Fibroblast of the aortic adventitia (primary cell): ENCODE results near the gene KHNYN. TPM values are rescaled to one million over a fixed set of nuclear protein-coding genes. Genes with fewer than 3 reads are reported as not detected.

ENCODE experiments used
- DNase-seq: peaks from one replicate; pipeline ENCODE4 v3.0.0-alpha.2; 2010; ENCODE audit warnings: low read depth
- H3K4me3 ChIP-seq: 2 replicates; pipeline ENCODE4 v1.5.1; 2011; ENCODE audit warnings: low read depth, mild to moderate bottlenecking, control low read depth, low read length, moderate library complexity
- total RNA-seq: library from RNA; depleted of rRNA; stranded (reverse); fragments of >200 nt; gene quantifications from 2 replicates; pipeline ENCODE4 v1.2.3, GENCODE V29; 2012; ENCODE audit warnings: low replicate concordance
- TF ChIP-seq, protein P1 (sequence below): IDR thresholded peaks from 2 replicates; pipeline ENCODE4 v1.5.1; 2011; ENCODE audit warnings: mild to moderate bottlenecking, low read length, control low read depth, inconsistent platforms; ENCODE audit not compliant: insufficient read depth

Gene KHNYN
- total RNA-seq, 1 donor, result 39.8 TPM

DNA sequence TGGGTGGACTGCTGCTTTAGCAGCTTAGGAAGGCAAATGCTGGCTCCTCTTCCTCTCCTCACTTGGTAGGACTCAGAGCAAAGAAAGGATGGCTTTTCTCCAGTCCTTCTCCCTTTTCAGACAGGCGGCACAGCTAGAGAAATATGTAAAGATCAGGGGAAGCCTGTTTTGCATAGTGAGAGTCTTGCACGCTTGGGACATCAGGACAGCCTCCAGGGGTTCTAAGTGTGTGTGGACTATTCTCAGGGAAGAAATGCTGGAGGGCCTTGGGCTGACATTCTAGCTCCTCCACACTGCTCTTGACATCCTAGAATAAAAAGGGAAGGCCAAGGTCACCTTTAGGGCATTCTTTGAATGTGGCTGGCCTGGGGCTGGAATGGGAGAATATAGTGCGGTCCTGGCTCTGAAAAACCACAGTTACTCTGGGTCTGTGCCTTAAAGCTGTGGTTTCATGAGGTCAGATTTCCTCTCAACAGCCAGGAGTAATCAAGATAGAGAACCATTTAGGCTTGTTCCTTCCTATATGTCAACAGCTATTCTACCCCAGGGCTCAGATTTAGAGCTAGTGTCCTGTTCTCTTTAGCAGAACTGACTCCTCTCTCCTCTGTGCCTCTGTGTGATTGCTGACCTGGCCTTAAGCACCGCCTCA, 54.0 kb downstream of the KHNYN start:
- TF ChIP-seq, protein P1, sequence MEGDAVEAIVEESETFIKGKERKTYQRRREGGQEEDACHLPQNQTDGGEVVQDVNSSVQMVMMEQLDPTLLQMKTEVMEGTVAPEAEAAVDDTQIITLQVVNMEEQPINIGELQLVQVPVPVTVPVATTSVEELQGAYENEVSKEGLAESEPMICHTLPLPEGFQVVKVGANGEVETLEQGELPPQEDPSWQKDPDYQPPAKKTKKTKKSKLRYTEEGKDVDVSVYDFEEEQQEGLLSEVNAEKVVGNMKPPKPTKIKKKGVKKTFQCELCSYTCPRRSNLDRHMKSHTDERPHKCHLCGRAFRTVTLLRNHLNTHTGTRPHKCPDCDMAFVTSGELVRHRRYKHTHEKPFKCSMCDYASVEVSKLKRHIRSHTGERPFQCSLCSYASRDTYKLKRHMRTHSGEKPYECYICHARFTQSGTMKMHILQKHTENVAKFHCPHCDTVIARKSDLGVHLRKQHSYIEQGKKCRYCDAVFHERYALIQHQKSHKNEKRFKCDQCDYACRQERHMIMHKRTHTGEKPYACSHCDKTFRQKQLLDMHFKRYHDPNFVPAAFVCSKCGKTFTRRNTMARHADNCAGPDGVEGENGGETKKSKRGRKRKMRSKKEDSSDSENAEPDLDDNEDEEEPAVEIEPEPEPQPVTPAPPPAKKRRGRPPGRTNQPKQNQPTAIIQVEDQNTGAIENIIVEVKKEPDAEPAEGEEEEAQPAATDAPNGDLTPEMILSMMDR, result no peak
- H3K4me3 ChIP-seq, result no peak overlapping the region
- DNase-seq, result peak; percentile 41

Other genes with a start within 250 kb of the KHNYN start
- 44.0 and 52.0 TPM in 2 replicates for gene IPO4, start 241.1 kb upstream of the KHNYN start, total RNA-seq
- 50.9 and 73.9 TPM in 2 replicates for gene TM9SF1, start 234.5 kb upstream of the KHNYN start, total RNA-seq
- 0.27 TPM in 1 of 2 replicates, not detected in the other for gene TSSK4, start 224.3 kb upstream of the KHNYN start, total RNA-seq
- gene CHMP4A, start 216.5 kb upstream of the KHNYN start, total RNA-seq, result 70.7 and 159 TPM in 2 replicates
- 11.8 and 23.2 TPM in 2 replicates for gene MDP1, start 213.9 kb upstream of the KHNYN start, total RNA-seq
- 38.8 and 136 TPM in 2 replicates for gene NEDD8, start 197.6 kb upstream of the KHNYN start, total RNA-seq
- 53.6 and 207 TPM in 2 replicates for gene GMPR2, start 197.0 kb upstream of the KHNYN start, total RNA-seq
- 53.0 and 60.5 TPM in 2 replicates for gene TINF2, start 187.3 kb upstream of the KHNYN start, total RNA-seq
- gene TGM1, start 166.8 kb upstream of the KHNYN start, total RNA-seq, result 0.36 and 6.1 TPM in 2 replicates
- gene RABGGTA, start 158.4 kb upstream of the KHNYN start, total RNA-seq, result 21.2 and 26.7 TPM in 2 replicates
- gene DHRS1, start 130.2 kb upstream of the KHNYN start, total RNA-seq, result 8.7 and 20.7 TPM in 2 replicates
- gene NOP9, start 130.1 kb upstream of the KHNYN start, total RNA-seq, result 16.4 and 19.6 TPM in 2 replicates
- 1.9 and 4.2 TPM in 2 replicates for gene CIDEB, start 122.0 kb upstream of the KHNYN start, total RNA-seq
- gene LTB4R2, start 119.8 kb upstream of the KHNYN start, total RNA-seq, result 3.5 and 18.6 TPM in 2 replicates
- 0.98 and 1.5 TPM in 2 replicates for gene LTB4R, start 118.5 kb upstream of the KHNYN start, total RNA-seq
- 1.2 and 6.3 TPM in 2 replicates for gene ADCY4, start 94.9 kb upstream of the KHNYN start, total RNA-seq
- gene RIPK3, start 90.0 kb upstream of the KHNYN start, total RNA-seq, result 0.99 and 3.0 TPM in 2 replicates
- gene NFATC4, start 61.8 kb upstream of the KHNYN start, total RNA-seq, result 77.9 and 221 TPM in 2 replicates
- 14.1 and 45.1 TPM in 2 replicates for gene NYNRIN, start 31.0 kb upstream of the KHNYN start, total RNA-seq
- gene CBLN3, start 286 bp upstream of the KHNYN start, total RNA-seq, result 5.9 and 6.2 TPM in 2 replicates
- 12.6 and 13.7 TPM in 2 replicates for gene SDR39U1, start 12.8 kb downstream of the KHNYN start, total RNA-seq
- not detected in 2 replicates for gene CMA1, start 78.3 kb downstream of the KHNYN start, total RNA-seq
- gene CTSG, start 146.3 kb downstream of the KHNYN start, total RNA-seq, result not detected in 2 replicates
- not detected in 2 replicates for gene GZMH, start 179.7 kb downstream of the KHNYN start, total RNA-seq
- not detected in 2 replicates for gene GZMB, start 204.2 kb downstream of the KHNYN start, total RNA-seq